NOMO-1 treated with DMSO at 0.1 percent for 48 hours (cell line): ENCODE data around the gene ECHS1.
A peak's percentile ranks its signal among the peaks of the same experiment; 100 is the strongest.
"Not testable (repeated sequence)": the region's sequence is repeated elsewhere in the genome, so short reads cannot be mapped to it uniquely, and the experiment has no call there.

Experiments
- DNase-seq: peaks from one replicate; lab custom pipeline; 2025; ENCODE audit not compliant: unreplicated experiment; lab: John Stamatoyannopoulos, UW

Gene ECHS1

DNA sequence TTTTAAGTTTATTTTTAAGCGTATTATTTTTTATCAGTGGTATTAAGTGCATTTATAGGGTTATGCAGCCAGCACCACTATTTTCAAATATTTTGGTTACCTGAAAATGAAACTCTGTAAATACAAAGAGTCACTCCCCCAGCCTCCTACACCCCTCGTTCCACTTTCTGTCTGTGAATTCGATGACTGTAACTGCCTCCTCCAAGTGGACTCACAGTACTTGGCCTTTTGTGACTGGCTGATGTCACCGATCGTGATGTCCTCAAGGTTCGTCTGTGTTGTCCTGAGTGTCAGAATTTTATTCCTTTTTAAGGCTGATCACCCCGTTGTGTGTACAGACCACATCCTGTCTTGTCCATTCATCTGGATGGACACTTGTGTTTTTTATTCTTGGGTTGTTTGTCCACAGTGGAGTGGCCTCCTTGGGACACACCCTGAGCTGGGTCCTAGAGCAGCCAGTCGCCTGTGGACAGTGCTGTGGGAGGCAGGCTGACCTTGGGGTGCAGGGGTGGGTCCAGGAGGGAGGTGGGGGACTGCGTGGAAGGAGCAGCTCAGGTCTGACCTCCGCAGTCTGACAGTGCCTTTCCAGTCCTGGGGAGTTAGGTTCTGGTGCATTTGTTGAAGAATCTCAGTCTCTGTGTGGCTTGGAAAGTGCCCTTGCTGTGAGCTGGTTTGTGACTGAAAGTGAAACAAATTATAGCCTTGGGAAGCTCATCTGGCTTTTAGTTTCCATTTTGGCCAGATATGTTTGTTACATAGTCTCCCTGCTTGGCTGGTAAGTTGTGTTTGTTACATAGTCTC lies 27.7 kb upstream of the ECHS1 start:
- DNase-seq: no peak

DNA sequence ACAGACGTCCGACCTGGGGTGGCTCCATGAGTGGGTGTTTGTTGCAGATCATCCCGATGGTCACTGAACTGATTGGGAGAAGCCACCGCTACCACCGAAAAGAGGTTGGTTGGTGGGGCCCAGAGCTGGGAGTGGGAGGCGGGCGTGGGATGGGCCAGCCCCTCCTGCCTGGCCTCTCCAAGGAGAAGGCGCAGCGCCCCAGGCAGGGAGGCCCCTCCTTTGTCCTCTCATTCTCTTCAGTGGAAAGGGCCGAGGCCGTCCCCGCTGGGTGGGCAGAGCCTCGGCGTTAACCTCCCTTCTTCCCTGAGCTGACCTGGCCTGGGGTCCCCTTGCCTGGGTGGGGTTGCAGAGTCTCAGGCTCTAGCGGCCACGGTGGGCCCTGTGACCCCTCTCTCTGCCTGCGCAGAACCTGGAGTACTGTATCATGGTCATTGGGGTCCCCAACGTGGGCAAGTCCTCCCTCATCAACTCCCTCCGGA lies 26.0 kb upstream of the ECHS1 start:
- DNase-seq: no peak

- DNase-seq: no peak
These were observed 24.8 kb upstream of the ECHS1 start for GRCh38 chr10:133397938-133398337.

GRCh38 chr10:133396035-133396624 lies 23.0 kb upstream of the ECHS1 start:
- no peak for DNase-seq

DNA sequence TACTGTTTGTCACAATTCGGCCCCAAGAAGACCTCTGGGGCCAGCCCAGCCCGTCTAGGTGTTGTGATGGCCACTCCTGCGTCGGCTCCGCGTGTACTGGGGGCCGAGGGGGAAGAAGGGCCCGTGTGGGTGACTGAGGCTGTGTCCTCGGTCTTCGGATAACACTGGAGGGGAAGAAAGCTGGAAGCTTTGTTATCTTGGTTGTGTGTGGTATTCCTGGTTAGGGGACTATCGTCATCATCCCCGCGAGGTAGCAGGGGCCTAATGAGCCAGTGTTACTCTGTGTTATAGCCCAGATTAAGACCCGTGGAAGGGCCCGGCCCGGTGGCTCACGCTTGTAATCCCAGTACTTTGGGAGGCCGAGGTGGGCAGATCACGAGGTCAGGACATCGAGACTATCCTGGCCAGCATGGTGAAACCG lies 21.7 kb upstream of the ECHS1 start:
- no peak for DNase-seq

DNA sequence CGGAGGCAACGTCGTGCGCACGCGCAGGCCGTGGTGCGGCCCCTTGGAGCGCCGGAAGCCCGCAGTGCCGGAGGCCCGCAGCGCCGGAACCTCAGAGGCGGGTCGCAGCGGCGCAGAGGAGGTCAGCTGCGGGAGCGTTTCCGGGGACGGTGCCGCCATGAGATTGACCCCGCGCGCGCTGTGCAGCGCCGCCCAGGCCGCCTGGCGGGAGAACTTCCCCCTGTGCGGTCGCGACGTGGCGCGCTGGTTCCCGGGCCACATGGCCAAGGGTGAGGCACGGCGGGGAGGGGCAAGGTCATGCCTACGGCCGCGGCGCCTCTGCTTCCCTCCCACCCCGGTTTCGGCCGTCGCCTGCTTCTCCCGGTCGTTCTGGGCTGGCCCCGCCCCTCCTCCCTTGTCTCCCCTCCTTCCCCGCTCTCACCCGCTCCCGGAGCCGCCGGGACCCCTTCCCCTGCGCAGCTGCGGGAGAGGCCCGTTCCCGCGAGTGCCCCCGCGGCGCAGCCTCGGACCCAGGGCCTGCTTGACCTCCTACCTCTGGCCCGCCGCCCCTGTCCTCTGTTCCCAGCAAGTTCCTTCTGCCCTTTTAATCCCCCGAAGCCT lies 21.0 kb upstream of the ECHS1 start, which contains the start of gene MTG1:
MTG1 (plus strand) TSS at position 94 of the 600 bp plus-strand sequence; CDS start at position 158, 64 bp downstream.
- peak; percentile 87 for DNase-seq

DNA sequence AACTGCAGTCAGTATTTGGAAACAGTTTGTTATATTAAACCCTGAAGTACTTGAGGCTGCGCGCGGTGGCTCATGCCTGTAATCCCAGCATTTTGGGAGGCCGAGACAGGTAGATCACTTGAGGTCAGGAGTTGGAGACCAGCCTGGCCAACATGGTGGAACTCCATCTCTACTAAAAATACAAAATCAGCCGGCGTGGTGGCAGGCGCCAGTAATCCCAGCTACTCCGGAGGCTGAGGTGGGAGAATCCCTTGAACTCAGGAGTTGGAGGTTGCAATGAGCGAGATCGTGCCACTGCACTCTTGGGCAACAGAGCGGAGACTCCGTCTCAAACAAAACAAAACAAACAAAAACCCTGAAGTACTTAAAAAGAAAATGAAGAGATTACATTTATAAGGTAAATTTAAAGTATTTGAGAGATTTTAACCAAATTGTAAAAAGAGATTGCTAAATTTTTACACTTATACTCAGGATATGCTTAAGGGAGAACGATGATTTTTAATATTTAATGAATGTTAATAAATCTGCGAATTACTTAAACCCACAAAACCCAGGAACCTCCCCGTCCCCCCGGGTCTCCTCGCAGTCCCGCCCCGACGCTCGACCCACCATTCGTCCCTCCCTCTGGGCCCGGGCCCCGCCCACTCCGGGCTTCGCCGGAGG lies 20.4 kb upstream of the ECHS1 start:
- no peak for DNase-seq

- DNase-seq: no peak
These were observed 18.8 kb upstream of the ECHS1 start for GRCh38 chr10:133391761-133392518.

DNA sequence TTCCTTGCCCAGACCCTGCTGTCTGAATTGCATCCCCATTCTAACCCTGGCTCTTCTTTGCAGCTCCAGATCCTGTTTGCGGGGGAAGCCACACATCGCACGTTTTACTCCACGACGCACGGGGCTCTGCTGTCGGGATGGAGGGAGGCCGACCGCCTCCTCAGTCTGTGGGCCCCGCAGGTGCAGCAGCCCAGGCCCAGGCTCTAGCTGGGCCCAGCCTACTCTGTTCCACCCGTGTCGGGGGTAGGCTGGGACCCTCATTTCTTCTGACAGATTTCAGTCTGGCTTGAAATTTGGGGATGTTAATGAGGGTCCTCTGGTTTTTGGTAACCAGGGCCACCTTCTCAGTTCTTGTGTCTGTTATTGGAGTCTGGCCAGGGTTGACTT lies 18.1 kb upstream of the ECHS1 start:
- DNase-seq: no peak

DNA sequence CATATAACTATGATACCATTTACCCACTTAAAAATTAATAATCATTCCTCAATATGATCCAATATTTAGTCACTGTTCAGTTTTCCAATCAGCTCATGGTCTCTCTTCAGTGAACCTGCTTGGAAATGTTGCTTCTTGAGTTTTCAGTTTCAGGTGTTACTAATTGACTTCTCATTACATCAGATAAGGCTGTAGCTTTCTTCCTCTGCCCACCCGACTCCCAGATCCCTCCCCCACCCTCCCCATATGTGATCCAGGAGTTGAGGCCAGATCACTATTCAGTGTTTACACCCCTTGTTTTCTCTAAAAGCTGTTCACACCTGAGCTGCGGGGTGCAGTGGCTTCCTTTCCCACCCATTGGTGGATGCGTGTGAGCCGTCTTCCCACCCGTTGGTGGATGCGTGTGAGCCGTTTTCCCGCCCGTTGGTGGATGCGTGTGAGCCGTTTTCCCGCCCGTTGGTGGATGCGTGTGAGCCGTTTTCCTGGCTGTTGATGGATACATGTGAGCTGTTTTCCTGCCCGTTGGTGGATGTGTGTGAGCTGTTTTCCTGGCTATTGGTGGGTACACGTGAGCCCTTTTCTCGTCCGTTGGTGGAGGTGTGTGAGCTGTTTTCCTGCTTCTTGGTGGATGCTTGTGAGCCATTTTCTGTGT lies 17.6 kb upstream of the ECHS1 start:
- no peak for DNase-seq

DNA sequence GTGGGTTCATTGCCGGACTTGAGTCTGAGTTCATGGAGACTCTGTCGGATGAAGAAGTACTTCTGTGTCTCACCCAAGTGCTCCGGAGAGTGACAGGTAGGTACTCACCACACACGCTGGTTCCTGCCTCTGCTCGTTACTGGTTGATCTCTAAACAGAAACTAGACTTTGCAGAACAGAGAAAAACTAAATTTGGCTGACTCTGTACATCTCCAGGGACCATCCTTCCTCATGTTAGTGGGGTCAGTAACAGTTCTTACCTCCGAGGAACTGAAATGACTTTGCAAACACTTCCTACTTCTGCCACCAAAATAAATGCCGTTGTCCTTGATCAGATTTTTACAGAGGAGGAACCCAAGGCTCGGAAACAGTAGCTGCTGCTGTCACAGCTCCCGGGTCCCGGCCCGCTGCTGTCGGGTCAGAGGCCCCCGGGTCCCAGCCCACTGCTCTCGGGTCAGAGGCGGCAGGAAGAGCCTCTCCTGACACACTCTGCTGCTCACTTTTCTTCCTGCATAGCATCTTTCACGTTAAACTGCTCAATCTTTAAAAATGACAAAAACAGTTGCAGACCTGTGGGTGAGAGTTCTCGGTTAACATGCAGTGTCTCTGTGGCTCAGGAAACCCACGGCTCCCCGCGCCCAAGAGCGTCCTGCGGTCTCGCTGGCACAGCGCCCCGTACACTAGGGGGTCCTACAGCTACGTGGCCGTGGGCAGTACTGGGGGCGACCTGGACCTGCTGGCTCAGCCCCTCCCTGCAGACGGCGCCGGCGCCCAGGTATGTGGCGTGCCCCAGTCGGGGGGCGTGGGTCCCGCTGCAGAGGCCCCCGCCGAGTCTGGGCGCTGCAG lies 16.0 kb upstream of the ECHS1 start:
- DNase-seq: peak; percentile 69

- DNase-seq: no peak
These were observed 15.2 kb upstream of the ECHS1 start for GRCh38 chr10:133388236-133388972.

- not testable (repeated sequence) for DNase-seq
These were observed 13.8 kb upstream of the ECHS1 start for GRCh38 chr10:133386951-133387350.

- no peak for DNase-seq
These were observed 12.1 kb upstream of the ECHS1 start for GRCh38 chr10:133385214-133385613.

- no peak for DNase-seq
These were observed 10.9 kb upstream of the ECHS1 start for GRCh38 chr10:133384071-133384470.

DNA sequence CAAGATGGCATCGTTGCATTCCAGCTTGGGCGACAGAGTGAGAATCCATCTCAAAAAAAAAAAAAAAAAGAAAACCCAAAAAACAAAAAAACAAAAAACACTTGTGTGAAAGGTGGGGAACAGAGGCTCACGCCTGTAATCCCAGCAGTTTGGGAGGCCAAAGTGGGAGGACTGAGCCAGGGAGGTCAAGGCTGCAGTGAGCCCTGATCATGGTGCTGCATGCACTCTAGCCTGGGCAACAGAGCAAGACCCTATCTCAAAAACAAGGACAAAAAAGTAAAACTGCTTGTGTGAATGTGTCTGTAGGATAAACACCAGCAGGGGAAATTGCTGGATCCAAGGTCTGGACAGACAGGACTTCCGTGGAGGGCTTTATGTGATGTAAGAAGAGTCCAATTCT lies 10.4 kb upstream of the ECHS1 start:
- DNase-seq: no peak

DNA sequence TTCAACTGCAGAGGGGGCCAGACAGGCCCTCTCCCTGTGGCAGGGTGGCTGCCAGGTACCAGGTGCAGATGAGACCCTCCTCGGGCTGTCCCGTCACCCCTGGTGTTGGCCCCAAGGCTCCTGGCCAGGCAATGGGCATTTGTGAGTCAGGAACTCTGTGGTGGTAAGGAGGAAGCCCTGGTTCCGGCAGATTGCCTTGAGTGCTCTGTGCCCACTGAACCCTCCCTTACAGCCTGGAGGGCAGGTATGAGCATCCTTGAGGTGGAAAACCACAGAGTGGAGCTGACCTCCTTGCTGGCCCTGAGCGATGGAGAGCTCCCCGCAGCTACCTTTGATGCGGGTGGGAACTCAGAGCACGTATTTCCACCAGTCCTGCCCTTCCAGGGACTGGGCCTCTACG lies 7.9 kb upstream of the ECHS1 start:
- no peak for DNase-seq

- DNase-seq: no peak
These were observed 6.9 kb upstream of the ECHS1 start for GRCh38 chr10:133379801-133380666.
